Endodermal cell (in vitro differentiated cells): ENCODE measurements around the gene AMY1C. TPM values are rescaled to one million over a fixed set of nuclear protein-coding genes. Genes with fewer than 3 reads are reported as not detected.

ENCODE experiments used
- DNase-seq: peaks from one replicate; pipeline ENCODE4 v3.0.0-alpha.2; 2017
- H3K27ac ChIP-seq: 2 replicates; pipeline ENCODE4 v1.5.1; 2013; ENCODE audit warnings: mild to moderate bottlenecking, low read depth, low read length, moderate library complexity
- H3K27me3 ChIP-seq: 2 replicates; pipeline ENCODE4 v1.6.1; 2013; ENCODE audit warnings: mild to moderate bottlenecking, low read length, moderate library complexity; ENCODE audit not compliant: insufficient read depth, control insufficient read depth, poor library complexity, severe bottlenecking
- H3K36me3 ChIP-seq: 2 replicates; pipeline ENCODE4 v1.7.0; 2013; ENCODE audit warnings: mild to moderate bottlenecking, low read length, moderate library complexity; ENCODE audit not compliant: control insufficient read depth, insufficient read depth
- H3K4me1 ChIP-seq: one replicate; pipeline ENCODE4 v1.7.0; 2013; ENCODE audit warnings: low read length; ENCODE audit not compliant: control insufficient read depth, insufficient read depth
- H3K4me3 ChIP-seq: 2 replicates; pipeline ENCODE4 v1.5.1; 2013; ENCODE audit warnings: mild to moderate bottlenecking, low read length, moderate library complexity
- H3K9ac ChIP-seq: 2 replicates; pipeline ENCODE4 v1.6.1; 2013; ENCODE audit warnings: mild to moderate bottlenecking, low read length, moderate library complexity; ENCODE audit not compliant: poor library complexity, severe bottlenecking; ENCODE audit errors: extremely low read depth
- H3K9me3 ChIP-seq: 2 replicates; pipeline ENCODE4 v1.6.1; 2013; ENCODE audit warnings: mild to moderate bottlenecking, low read length, moderate library complexity; ENCODE audit not compliant: control insufficient read depth
- H3K27ac Mint-ChIP-seq: 2 replicates; pipeline ENCODE4 v1.8.0; 2020; ENCODE audit warnings: mixed read lengths
- H3K27me3 Mint-ChIP-seq: 2 replicates; pipeline ENCODE4 v1.8.0; 2021; ENCODE audit warnings: mild to moderate bottlenecking, mixed read lengths; ENCODE audit not compliant: insufficient read depth
- H3K36me3 Mint-ChIP-seq: 2 replicates; pipeline ENCODE4 v1.8.0; 2020; ENCODE audit warnings: low read depth, mixed read lengths
- H3K4me1 Mint-ChIP-seq: 2 replicates; pipeline ENCODE4 v1.8.0; 2020; ENCODE audit warnings: mixed read lengths
- H3K4me3 Mint-ChIP-seq: 2 replicates; pipeline ENCODE4 v1.8.0; 2020; ENCODE audit warnings: mild to moderate bottlenecking, moderate library complexity, mixed read lengths
- H3K9me3 Mint-ChIP-seq: 2 replicates; pipeline ENCODE4 v1.8.0; 2020; ENCODE audit warnings: mild to moderate bottlenecking, mixed read lengths
- WGBS, 2 experiments: methylation state at CpG; one replicate each; pipeline versions ENCODE4 v1.1.5 to v1.1.7; 2013; ENCODE audit warnings: missing lambda C conversion rate in 2 of 2, mixed read lengths in 1 of 2; ENCODE audit not compliant: insufficient coverage in 1 of 2, insufficient read length in 1 of 2; 5-methylcytosine and 5-hydroxymethylcytosine counted together
- total RNA-seq, 2 donors: library from RNA; stranded (reverse); fragmentation: NEBNext Ultra II Directional in 1 of 2; extraction: Animal tissue kit (Norgen Biotek cat#: 25700) in 1 of 2; gene quantifications; 2 replicates in 1 of 2; 3 replicates in 1 of 2; pipeline ENCODE4 v1.2.1, GENCODE V29; 2021
- TF ChIP-seq, protein P1 (sequence below): fragments of 200-600 bp; sonication (generic); conservative IDR thresholded peaks from 2 replicates; pipeline ENCODE4 v1.5.0; 2021; ENCODE audit warnings: antibody characterized with exemption, mild to moderate bottlenecking

AMY1C gene
- total RNA-seq, 2 donors from 2014 or later: not detected

DNA sequence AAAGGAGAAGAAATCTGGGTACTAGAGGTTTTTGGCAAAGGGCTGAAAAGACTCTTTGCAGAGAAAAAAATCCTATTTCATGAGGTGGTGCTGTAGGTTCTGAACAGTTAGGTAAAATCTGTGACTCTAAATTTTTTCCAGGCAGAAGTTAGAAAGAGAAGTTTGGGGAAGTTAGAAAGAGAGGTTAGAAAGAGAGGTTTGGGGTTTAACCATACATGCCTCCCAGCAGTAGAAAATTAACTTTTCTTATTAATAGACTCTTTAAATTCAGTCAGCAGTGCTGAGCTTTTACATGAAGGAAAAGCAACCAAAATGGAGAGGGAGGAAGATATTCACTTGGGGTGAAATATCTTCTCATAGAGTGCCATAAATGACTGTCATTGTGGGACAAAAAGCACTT, 12.2 kb downstream of the AMY1C start:
- no peaks in the 10 kb centered on the region for H3K36me3 Mint-ChIP-seq
- H3K9me3 ChIP-seq: no peaks in the 10 kb centered on the region
- no peaks in the 10 kb centered on the region for H3K4me1 ChIP-seq
- H3K4me3 ChIP-seq: no peak overlapping the region
- H3K27ac ChIP-seq: no peak overlapping the region
- no peaks in the 10 kb centered on the region for H3K27me3 ChIP-seq
- no peak for DNase-seq
- H3K4me1 Mint-ChIP-seq: no peaks in the 10 kb centered on the region
- TF ChIP-seq, protein P1, sequence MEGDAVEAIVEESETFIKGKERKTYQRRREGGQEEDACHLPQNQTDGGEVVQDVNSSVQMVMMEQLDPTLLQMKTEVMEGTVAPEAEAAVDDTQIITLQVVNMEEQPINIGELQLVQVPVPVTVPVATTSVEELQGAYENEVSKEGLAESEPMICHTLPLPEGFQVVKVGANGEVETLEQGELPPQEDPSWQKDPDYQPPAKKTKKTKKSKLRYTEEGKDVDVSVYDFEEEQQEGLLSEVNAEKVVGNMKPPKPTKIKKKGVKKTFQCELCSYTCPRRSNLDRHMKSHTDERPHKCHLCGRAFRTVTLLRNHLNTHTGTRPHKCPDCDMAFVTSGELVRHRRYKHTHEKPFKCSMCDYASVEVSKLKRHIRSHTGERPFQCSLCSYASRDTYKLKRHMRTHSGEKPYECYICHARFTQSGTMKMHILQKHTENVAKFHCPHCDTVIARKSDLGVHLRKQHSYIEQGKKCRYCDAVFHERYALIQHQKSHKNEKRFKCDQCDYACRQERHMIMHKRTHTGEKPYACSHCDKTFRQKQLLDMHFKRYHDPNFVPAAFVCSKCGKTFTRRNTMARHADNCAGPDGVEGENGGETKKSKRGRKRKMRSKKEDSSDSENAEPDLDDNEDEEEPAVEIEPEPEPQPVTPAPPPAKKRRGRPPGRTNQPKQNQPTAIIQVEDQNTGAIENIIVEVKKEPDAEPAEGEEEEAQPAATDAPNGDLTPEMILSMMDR: no peak
- H3K4me3 Mint-ChIP-seq: no peak overlapping the region
- H3K36me3 ChIP-seq: no peaks in the 10 kb centered on the region
- H3K27me3 Mint-ChIP-seq: no peaks in the 10 kb centered on the region
- no peak overlapping the region for H3K9ac ChIP-seq
- peaks cover 42% of the 10 kb centered on the region for H3K9me3 Mint-ChIP-seq
- H3K27ac Mint-ChIP-seq: no peak overlapping the region

- no peaks in the 10 kb centered on the region for H3K36me3 Mint-ChIP-seq
- H3K9ac ChIP-seq: no peak overlapping the region
- H3K27me3 ChIP-seq: no peaks in the 10 kb centered on the region
- no peak for DNase-seq
- no peaks in the 10 kb centered on the region for H3K27me3 Mint-ChIP-seq
- no peaks in the 10 kb centered on the region for H3K4me1 Mint-ChIP-seq
- H3K4me3 ChIP-seq: no peak overlapping the region
- H3K9me3 Mint-ChIP-seq: peaks cover 6% of the 10 kb centered on the region
- no peak overlapping the region for H3K27ac ChIP-seq
- no peak overlapping the region for H3K4me3 Mint-ChIP-seq
- H3K9me3 ChIP-seq: no peaks in the 10 kb centered on the region
- H3K4me1 ChIP-seq: no peaks in the 10 kb centered on the region
- H3K27ac Mint-ChIP-seq: no peak overlapping the region
- no peaks in the 10 kb centered on the region for H3K36me3 ChIP-seq
- TF ChIP-seq, protein P1: no peak
Observed at GRCh38 chr1:103779932-103780331, 30.2 kb downstream of the AMY1C start.

- DNase-seq: no peak
- no peak overlapping the region for H3K27ac ChIP-seq
- no peaks in the 10 kb centered on the region for H3K4me1 Mint-ChIP-seq
- H3K36me3 ChIP-seq: no peaks in the 10 kb centered on the region
- no peak overlapping the region for H3K9ac ChIP-seq
- no peak overlapping the region for H3K27ac Mint-ChIP-seq
- no peaks in the 10 kb centered on the region for H3K27me3 ChIP-seq
- no peaks in the 10 kb centered on the region for H3K27me3 Mint-ChIP-seq
- no peaks in the 10 kb centered on the region for H3K4me1 ChIP-seq
- 78 to 80% methylated on average over 2 to 4 of the region's 4 CpGs for WGBS, 2 experiments
- no peaks in the 10 kb centered on the region for H3K9me3 ChIP-seq
- H3K4me3 Mint-ChIP-seq: no peak overlapping the region
- no peaks in the 10 kb centered on the region for H3K9me3 Mint-ChIP-seq
- no peaks in the 10 kb centered on the region for H3K36me3 Mint-ChIP-seq
- TF ChIP-seq, protein P1: no peak
- no peak overlapping the region for H3K4me3 ChIP-seq
Observed at GRCh38 chr1:103783944-103784377, 34.3 kb downstream of the AMY1C start.
